ENCODE results near the gene KCND3.

Gene KCND3

DNA sequence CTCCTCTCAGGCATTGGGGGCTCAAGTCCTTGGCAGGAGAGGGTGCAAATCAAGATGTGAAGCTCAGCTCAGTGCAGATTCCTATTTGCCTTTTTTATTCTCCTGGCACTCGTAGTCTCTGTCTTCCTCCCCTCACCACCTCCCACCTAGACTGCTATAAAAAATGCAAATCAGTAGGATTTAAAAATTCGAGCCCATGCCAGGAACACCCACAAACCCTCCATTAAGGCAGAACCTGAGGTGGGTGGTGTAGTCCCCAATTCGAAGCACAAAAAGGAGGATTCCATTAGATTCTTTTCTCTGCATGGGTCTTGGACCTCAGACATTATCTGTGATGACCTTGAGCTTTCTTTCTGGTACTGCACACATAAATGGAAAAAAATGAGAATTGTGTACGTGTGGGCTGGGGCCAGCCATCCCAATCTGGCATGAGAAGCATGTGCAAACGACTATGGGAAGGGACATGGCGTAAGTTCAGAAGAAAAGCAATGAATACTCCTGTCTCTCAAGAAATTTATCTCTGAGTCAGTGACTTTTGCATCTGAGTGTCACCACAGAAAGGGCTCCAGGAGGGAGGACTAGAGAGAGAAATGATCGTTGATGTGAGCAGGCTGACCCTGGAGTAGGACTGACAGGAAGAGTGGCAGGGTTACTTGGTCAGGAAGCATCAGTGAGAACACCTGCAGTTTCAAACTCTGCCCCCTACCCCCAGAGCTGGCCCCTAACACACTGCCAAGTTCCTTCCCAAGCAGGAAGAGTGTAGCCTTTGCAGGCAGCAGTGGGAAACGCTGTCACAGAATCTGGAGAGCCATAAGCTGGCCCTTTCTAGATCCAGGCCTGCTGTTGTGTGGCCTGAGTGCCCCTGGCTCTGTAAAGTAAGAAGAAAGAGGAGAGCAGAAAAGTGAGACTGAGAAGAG lies 252.0 kb downstream of the KCND3 start:
- peak overlapping the region; percentile 59 for H3K4me3 ChIP-seq (ENCODE audit: low read depth, low read length)
- no peak for DNase-seq (ENCODE audit: low read depth)
- no peak for TF ChIP-seq CTCF (IDR thresholded peaks at IDR 0.05; ENCODE audit: low read depth, low read length, missing control alignments)

GRCh38 chr1:111736548-111737215 lies 252.8 kb downstream of the KCND3 start:
- no peak for TF ChIP-seq CTCF (IDR thresholded peaks at IDR 0.05; ENCODE audit: low read depth, low read length, missing control alignments)
- no peak overlapping the region for H3K4me3 ChIP-seq (ENCODE audit: low read depth, low read length)
- no peak for DNase-seq (ENCODE audit: low read depth)

GRCh38 chr1:111735858-111736544 lies 253.5 kb downstream of the KCND3 start:
- TF ChIP-seq CTCF (IDR thresholded peaks at IDR 0.05; ENCODE audit: low read depth, low read length, missing control alignments), result no peak
- no peak overlapping the region for H3K4me3 ChIP-seq (ENCODE audit: low read depth, low read length)
- no peak for DNase-seq (ENCODE audit: low read depth)

DNA sequence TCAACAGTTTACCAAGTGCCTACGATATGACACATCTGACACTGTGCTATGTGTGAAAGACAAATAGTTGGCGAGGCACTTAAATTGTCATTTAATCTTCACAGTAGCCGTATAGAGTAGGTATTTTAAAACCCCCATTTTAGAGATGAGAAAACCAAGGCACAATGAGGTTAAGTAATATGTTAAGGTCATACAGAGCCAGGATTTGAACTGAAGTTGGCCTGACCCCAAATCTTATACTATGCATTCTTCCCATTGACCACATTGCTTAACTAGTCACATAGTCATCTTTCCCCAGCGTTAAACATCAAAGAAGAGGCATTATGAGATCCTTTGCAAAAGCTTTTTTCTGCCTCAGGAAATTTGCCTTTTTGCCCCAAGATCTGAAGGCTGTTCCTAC lies 254.1 kb downstream of the KCND3 start:
- no peak for TF ChIP-seq CTCF (IDR thresholded peaks at IDR 0.05; ENCODE audit: low read depth, low read length, missing control alignments)
- no peak overlapping the region for H3K4me3 ChIP-seq (ENCODE audit: low read depth, low read length)
- DNase-seq (ENCODE audit: low read depth), result no peak

DNA sequence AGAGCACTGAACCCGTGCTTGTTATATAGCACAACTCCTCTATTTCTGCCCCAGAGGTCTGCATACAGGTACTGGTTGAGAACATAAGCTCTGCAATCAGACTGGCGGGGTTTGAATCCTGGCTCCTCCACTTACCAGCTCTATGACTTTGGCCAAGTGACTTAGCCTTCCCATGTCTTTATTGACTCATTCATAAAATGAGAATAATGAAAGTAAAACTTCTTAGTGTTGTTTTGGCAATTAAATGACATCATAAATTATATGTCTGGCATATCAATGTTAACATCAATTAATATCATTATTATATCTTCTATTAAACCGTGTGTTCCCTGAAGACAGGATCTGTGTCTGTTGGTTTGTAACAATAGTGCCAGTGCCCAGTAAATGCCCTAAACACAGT lies 254.6 kb downstream of the KCND3 start:
- H3K4me3 ChIP-seq (ENCODE audit: low read depth, low read length), result no peak overlapping the region
- no peak for DNase-seq (ENCODE audit: low read depth)
- no peak for TF ChIP-seq CTCF (IDR thresholded peaks at IDR 0.05; ENCODE audit: low read depth, low read length, missing control alignments)

GRCh38 chr1:111734426-111734825 lies 255.0 kb downstream of the KCND3 start:
- H3K4me3 ChIP-seq (ENCODE audit: low read depth, low read length), result no peak overlapping the region
- DNase-seq (ENCODE audit: low read depth), result no peak
- no peak for TF ChIP-seq CTCF (IDR thresholded peaks at IDR 0.05; ENCODE audit: low read depth, low read length, missing control alignments)
